Kidney epithelial cell (primary cell): ENCODE results near the gene PI4KA. TPM values are rescaled to one million over a fixed set of nuclear protein-coding genes. Genes with fewer than 3 reads are reported as not detected.

Experiments
- DNase-seq: peaks from one replicate; pipeline ENCODE4 v3.0.0-alpha.2; 2010; ENCODE audit warnings: low read depth
- H3K27me3 ChIP-seq: 2 replicates; pipeline ENCODE4 v1.6.0; 2011; ENCODE audit warnings: low read length; ENCODE audit not compliant: control insufficient read depth, insufficient read depth
- H3K36me3 ChIP-seq: 2 replicates; pipeline ENCODE4 v1.5.1; 2011; ENCODE audit warnings: low read length; ENCODE audit not compliant: control insufficient read depth, insufficient read depth
- H3K4me3 ChIP-seq: 2 replicates; pipeline ENCODE4 v1.5.1; 2011; ENCODE audit warnings: low read depth, mild to moderate bottlenecking, control low read depth, low read length
- CTCF ChIP-seq: IDR thresholded peaks from 2 replicates; pipeline ENCODE4 v1.5.1; 2011; ENCODE audit warnings: mild to moderate bottlenecking, moderate library complexity, low read length, control low read depth, inconsistent platforms; ENCODE audit not compliant: insufficient read depth, poor library complexity, severe bottlenecking
- total RNA-seq: library from RNA; depleted of rRNA; stranded (reverse); fragments of >200 nt; gene quantifications from 2 replicates; pipeline ENCODE4 v1.2.3, GENCODE V29; 2015

PI4KA gene
- total RNA-seq, 1 donor from 2014 or later: 50.6 TPM

GRCh38 chr22:20765938-20766337 is 92.7 kb downstream of the PI4KA start:
- Histone ChIP-seq H3K27me3 (no peaks in the 10 kb centered on the region), H3K4me3 (no peak overlapping the region), H3K36me3 (no peaks in the 10 kb centered on the region)
- DNase-seq: no peak
- no peak for TF ChIP-seq CTCF

- TF ChIP-seq CTCF: no peak
- no peaks in the 10 kb centered on the region for H3K27me3 ChIP-seq
- H3K36me3 ChIP-seq: no peaks in the 10 kb centered on the region
- DNase-seq: no peak
- H3K4me3 ChIP-seq: no peak overlapping the region
These were observed 93.9 kb downstream of the PI4KA start for GRCh38 chr22:20764729-20765128.

GRCh38 chr22:20764471-20764720 is 94.2 kb downstream of the PI4KA start:
- TF ChIP-seq CTCF: no peak
- DNase-seq: no peak
- H3K36me3 ChIP-seq: no peaks in the 10 kb centered on the region
- no peaks in the 10 kb centered on the region for H3K27me3 ChIP-seq
- no peak overlapping the region for H3K4me3 ChIP-seq

GRCh38 chr22:20763630-20764470 is 94.8 kb downstream of the PI4KA start:
- Histone ChIP-seq H3K36me3 (no peaks in the 10 kb centered on the region), H3K4me3 (no peak overlapping the region), H3K27me3 (no peaks in the 10 kb centered on the region)
- no peak for DNase-seq
- no peak for TF ChIP-seq CTCF

DNA sequence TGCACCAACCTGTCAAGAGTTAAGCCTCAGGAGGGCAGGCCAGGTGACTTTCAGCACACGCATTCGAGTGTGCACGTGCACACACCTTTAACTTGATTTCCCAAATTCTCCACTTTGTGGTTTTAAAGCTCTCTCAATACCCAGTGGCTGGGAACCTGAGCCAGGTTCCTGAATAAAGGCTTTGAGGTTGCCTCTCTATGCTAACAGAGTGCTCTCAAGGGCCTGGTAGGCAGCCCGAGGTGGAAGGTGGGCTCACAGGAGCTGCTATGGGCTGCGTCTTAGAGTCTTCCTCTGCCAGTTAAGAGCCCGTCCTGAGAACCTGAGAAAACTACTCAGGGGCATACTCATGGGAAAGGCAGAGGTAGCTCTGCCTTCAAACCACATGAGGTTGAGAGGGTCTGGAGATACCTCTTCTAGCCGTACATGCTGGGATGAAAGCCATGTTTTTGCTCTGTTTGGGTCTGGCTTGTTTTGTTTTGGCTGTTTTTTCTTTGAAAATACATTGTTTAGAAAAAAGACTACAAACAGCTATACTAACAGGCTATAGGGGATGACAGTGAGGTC is 96.3 kb downstream of the PI4KA start:
- TF ChIP-seq CTCF: no peak
- Histone ChIP-seq H3K27me3 (no peaks in the 10 kb centered on the region), H3K4me3 (no peak overlapping the region), H3K36me3 (no peaks in the 10 kb centered on the region)
- DNase-seq: no peak

GRCh38 chr22:20761536-20761935 is 97.1 kb downstream of the PI4KA start:
- no peak for TF ChIP-seq CTCF
- Histone ChIP-seq H3K36me3 (no peaks in the 10 kb centered on the region), H3K27me3 (no peaks in the 10 kb centered on the region), H3K4me3 (no peak overlapping the region)
- no peak for DNase-seq
